ENCODE data around the gene MYH8.

The MYH8 gene

DNA sequence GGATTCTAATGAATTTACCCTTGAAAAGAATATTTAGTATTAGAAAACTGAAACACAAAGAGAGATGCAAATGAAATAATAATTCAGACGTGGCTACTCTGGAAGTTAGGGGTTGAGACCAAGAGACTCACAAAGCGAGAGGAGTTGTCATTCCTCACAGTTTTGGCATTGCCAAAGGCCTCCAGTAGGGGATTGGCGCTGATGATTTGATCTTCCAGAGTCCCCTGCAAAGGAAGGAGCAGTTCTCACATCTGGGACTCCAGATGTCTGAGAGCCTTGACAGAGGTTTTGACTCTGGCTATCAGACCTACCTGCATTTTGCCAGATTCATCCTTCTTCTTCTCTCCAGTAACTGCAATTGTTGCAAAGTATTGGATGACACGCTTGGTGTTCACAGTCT lies 6.6 kb downstream of the MYH8 start:
- no peak for DNase-seq (ENCODE audit: insufficient read length, low spot score)
- TF ChIP-seq POLR2A (IDR thresholded peaks at IDR 0.05; ENCODE audit: low read depth, low read length): no peak
- no peak for FAIRE-seq

DNA sequence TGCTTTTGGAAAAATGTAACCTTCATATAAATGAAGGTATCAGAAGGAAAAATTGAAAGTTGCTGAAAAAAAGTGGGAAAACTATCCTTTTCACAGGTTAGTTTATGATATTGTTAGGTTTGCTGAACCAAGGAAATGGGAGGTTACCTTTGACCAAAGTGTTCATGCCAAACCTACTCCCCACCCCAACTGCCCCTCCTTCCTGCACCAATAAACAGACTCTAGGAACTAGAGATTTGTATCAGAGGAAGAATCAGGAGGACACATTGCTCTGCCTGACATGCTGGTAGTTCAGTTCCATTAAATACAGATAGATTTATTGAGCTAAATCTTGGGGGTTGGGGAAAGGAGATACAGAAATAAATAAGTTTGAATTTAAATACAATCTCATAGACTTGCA lies 18.2 kb downstream of the MYH8 start:
- DNase-seq (ENCODE audit: insufficient read length, low spot score): no peak
- TF ChIP-seq POLR2A (IDR thresholded peaks at IDR 0.05; ENCODE audit: low read depth, low read length): no peak
- no peak for FAIRE-seq

DNA sequence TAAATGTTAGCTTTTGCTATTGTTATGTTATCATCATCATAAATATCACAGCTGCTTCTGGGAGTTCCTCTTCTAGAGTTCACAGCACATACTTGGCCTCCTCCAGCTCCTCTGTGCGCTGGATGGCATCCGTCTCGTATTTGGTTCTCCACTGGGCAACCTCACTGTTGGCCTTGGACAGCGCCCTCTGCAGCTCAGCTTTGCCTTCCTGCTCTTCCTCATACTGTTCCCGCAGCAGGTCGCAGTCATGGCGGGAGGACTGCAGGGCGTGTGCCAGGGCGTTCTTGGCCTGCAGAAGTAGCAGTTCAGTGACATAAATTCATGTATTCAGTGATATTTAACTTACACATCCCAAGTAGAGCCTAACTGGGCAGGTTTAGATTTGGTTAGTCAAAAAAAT lies 23.4 kb downstream of the MYH8 start:
- no peak for TF ChIP-seq POLR2A (IDR thresholded peaks at IDR 0.05; ENCODE audit: low read depth, low read length)
- no peak for DNase-seq (ENCODE audit: insufficient read length, low spot score)
- FAIRE-seq: no peak

DNA sequence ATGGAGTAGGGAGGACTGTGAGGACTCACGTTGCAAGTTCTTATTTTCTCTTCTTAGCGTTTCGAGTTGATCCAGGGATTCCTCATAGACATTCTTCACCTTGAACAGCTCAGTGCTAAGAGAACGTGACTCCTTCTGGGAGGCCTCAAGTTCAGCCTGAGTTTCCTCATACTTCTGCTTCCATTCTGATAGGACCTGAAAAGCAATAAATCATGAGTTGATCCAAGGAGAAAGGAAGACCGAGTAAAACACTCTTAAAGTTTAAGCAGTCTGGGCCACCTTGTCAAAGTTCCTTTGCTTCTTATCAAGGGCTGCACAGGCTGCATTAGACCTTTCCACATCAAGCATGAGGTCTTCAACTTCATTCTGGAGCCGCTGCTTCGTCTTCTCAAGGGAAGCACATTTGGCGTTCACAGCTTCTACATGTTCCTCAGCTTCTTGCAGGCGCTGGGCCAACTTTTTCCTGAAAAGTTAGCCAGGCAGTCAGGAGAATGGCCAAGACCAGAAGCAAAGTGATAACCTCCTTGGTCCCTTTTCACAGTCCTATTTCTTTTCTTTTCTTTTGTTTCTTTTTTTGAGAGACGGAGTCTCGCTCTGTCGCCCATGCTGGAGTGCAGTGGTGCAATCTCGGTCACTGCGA lies 25.1 kb downstream of the MYH8 start:
- DNase-seq (ENCODE audit: insufficient read length, low spot score) (no peak), FAIRE-seq (no peak)
- TF ChIP-seq POLR2A (IDR thresholded peaks at IDR 0.05; ENCODE audit: low read depth, low read length): no peak

- FAIRE-seq (no peak), DNase-seq (ENCODE audit: insufficient read length, low spot score) (no peak)
Observed at GRCh38 chr17:10394201-10394887, 27.4 kb downstream of the MYH8 start.

DNA sequence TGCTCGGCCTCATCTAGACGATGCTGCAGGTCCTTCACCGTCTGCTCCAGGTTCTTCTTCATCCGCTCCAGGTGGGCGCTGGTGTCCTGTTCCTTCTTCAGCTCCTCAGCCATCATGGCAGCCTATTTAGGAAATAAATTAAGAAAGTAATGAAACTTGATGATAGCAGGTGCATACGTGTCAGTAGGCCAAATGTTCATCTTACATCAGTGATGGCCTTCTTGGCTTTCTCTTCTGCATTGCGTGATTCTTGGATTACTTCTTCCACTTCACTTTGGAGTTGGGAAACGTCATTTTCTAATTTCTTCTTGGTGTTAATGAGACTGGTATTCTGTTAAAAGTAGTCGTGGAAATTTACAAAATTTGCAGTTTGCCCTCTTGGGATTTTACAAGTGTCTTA lies 28.9 kb downstream of the MYH8 start:
- no peak for TF ChIP-seq POLR2A (IDR thresholded peaks at IDR 0.05; ENCODE audit: low read depth, low read length)
- no peak for FAIRE-seq
- DNase-seq (ENCODE audit: insufficient read length, low spot score): no peak

More at GRCh38 chr17:10394201-10394887, 27.4 kb downstream of the MYH8 start:
- TF ChIP-seq POLR2A (IDR thresholded peaks at IDR 0.05; ENCODE audit: low read depth, low read length): no peak

DNA sequence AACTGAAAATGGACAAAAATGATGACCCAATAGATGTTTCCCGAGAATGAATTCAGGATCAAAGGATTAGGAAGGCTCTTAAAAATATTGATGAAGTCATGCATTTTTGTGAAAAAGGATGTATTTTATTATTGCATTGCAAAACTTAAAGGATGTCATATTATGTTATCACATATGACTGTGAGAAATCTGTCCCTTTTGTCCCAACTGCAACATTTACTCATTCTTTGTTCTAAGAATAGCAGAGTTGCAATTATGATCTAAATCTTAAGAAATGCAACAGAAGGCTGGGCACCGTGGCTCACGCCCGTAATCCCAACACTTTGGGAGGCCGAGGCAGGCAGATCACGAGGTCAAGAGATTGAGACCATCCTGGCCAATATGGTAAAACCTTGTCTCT lies 35.9 kb downstream of the MYH8 start:
- FAIRE-seq (no peak), DNase-seq (ENCODE audit: insufficient read length, low spot score) (no peak)
- TF ChIP-seq POLR2A (IDR thresholded peaks at IDR 0.05; ENCODE audit: low read depth, low read length): no peak

GRCh38 chr17:10384175-10384574 lies 37.6 kb downstream of the MYH8 start:
- FAIRE-seq: no peak
- DNase-seq (ENCODE audit: insufficient read length, low spot score): no peak
- TF ChIP-seq POLR2A (IDR thresholded peaks at IDR 0.05; ENCODE audit: low read depth, low read length): no peak

- FAIRE-seq (no peak), DNase-seq (ENCODE audit: insufficient read length, low spot score) (no peak)
- TF ChIP-seq POLR2A (IDR thresholded peaks at IDR 0.05; ENCODE audit: low read depth, low read length): no peak
Observed at GRCh38 chr17:10380631-10381408, 40.9 kb downstream of the MYH8 start.

- TF ChIP-seq POLR2A (IDR thresholded peaks at IDR 0.05; ENCODE audit: low read depth, low read length): no peak
- DNase-seq (ENCODE audit: insufficient read length, low spot score): no peak
- FAIRE-seq: no peak
Observed at GRCh38 chr17:10372906-10373305, 48.8 kb downstream of the MYH8 start, which contains the start of gene MYH13. MYH13 (minus strand) TSS chr17:10373006; CDS start chr17:10364530, 8,476 bp downstream.

GRCh38 chr17:10370016-10370608 lies 51.6 kb downstream of the MYH8 start:
- TF ChIP-seq POLR2A (IDR thresholded peaks at IDR 0.05; ENCODE audit: low read depth, low read length): no peak
- FAIRE-seq (no peak), DNase-seq (ENCODE audit: insufficient read length, low spot score) (no peak)

DNA sequence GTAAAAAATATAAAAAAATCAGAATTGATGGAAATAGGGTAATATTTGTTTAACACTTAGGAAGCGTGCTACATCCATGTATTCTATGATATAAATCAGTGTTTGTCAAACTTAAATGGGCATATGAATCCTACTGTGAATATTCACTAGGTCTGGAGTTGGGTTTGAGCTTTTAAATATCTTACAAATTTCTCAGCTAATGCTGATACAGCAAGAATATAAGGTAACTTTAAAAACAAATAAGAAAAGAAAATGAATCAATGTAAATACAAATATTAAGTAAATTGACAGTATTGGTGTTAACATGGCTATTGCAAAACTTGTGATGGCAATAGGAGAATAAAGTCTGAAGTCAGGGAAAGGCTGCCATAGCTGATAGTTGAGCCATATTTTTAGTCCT lies 52.5 kb downstream of the MYH8 start:
- DNase-seq (ENCODE audit: insufficient read length, low spot score) (no peak), FAIRE-seq (no peak)
- no peak for TF ChIP-seq POLR2A (IDR thresholded peaks at IDR 0.05; ENCODE audit: low read depth, low read length)

DNA sequence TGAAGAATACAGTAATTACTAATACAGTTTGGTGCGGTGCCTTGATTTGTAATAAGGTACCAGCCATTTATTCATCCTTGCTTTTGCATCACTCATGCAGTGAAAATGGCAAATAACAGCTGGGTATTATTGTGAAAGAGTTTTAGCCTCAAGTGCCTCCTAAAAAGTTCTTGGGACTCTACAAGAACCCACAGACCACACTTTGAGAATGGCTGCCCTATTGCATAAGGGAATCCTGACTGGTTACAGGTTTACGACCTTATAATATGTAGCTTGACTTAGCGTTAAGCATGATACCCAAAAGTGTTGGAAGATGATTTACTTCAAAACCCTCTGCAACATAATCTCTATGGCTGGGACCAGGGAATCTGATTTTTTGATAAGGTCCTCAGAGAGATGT lies 53.2 kb downstream of the MYH8 start:
- no peak for TF ChIP-seq POLR2A (IDR thresholded peaks at IDR 0.05; ENCODE audit: low read depth, low read length)

DNA sequence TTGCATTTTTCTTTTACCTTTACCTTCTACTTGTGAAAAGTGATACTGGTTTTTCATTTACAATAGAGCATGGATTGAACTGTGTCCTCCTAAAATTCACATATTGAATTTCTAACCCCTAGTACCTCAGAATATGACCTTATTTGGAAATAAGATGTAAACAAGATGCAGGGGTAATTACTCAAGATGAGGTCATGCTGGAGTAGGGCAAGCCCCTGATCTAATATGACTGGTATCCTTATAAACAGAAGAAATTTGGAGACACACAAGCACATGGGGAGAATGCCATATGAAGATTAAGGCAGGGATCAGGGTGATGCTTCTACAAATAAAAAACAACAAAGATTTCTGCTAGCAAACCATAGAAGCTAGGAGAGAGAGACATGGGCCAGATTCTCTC lies 61.2 kb downstream of the MYH8 start:
- TF ChIP-seq POLR2A (IDR thresholded peaks at IDR 0.05; ENCODE audit: low read depth, low read length): no peak
- no peak for FAIRE-seq
- DNase-seq (ENCODE audit: insufficient read length, low spot score): no peak

More for the DNA sequence above, 53.2 kb downstream of the MYH8 start:
- FAIRE-seq: no peak
- DNase-seq (ENCODE audit: insufficient read length, low spot score): no peak
